ENCODE data around the gene KRTAP5-3.
A peak's percentile ranks its signal among the peaks of the same experiment; 100 is the strongest.

The KRTAP5-3 gene

GRCh38 chr11:1564535-1565172 lies 43.6 kb downstream of the KRTAP5-3 start:
- Mint-ChIP-seq H3K36me3 (ENCODE audit: low read depth) (no peaks in the 10 kb centered on the region), H3K27me3 (ENCODE audit: low read depth, poor library complexity) (peaks cover 38% of the 10 kb centered on the region), H3K4me1 (no peaks in the 10 kb centered on the region), H3K9me3 (no peaks in the 10 kb centered on the region), H3K4me3 (no peak overlapping the region), H3K27ac (no peak overlapping the region)
- peak; percentile 87 for DNase-seq
- TF ChIP-seq, protein P1, sequence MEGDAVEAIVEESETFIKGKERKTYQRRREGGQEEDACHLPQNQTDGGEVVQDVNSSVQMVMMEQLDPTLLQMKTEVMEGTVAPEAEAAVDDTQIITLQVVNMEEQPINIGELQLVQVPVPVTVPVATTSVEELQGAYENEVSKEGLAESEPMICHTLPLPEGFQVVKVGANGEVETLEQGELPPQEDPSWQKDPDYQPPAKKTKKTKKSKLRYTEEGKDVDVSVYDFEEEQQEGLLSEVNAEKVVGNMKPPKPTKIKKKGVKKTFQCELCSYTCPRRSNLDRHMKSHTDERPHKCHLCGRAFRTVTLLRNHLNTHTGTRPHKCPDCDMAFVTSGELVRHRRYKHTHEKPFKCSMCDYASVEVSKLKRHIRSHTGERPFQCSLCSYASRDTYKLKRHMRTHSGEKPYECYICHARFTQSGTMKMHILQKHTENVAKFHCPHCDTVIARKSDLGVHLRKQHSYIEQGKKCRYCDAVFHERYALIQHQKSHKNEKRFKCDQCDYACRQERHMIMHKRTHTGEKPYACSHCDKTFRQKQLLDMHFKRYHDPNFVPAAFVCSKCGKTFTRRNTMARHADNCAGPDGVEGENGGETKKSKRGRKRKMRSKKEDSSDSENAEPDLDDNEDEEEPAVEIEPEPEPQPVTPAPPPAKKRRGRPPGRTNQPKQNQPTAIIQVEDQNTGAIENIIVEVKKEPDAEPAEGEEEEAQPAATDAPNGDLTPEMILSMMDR (IDR thresholded peaks at IDR 0.05), result no peak

- Mint-ChIP-seq H3K27me3 (ENCODE audit: low read depth, poor library complexity) (peaks cover 35% of the 10 kb centered on the region), H3K9me3 (no peaks in the 10 kb centered on the region), H3K4me1 (no peaks in the 10 kb centered on the region), H3K36me3 (ENCODE audit: low read depth) (no peaks in the 10 kb centered on the region), H3K4me3 (no peak overlapping the region), H3K27ac (no peak overlapping the region)
- TF ChIP-seq, protein P1 (IDR thresholded peaks at IDR 0.05), result no peak
- DNase-seq, result no peak
These were observed 44.3 kb downstream of the KRTAP5-3 start for GRCh38 chr11:1563697-1564534.

GRCh38 chr11:1563149-1563638 lies 45.1 kb downstream of the KRTAP5-3 start:
- TF ChIP-seq, protein P1 (IDR thresholded peaks at IDR 0.05), result no peak
- Mint-ChIP-seq H3K27me3 (ENCODE audit: low read depth, poor library complexity) (peaks cover 35% of the 10 kb centered on the region), H3K4me1 (no peaks in the 10 kb centered on the region), H3K36me3 (ENCODE audit: low read depth) (no peaks in the 10 kb centered on the region), H3K9me3 (no peaks in the 10 kb centered on the region), H3K27ac (no peak overlapping the region), H3K4me3 (no peak overlapping the region)
- no peak for DNase-seq

DNA sequence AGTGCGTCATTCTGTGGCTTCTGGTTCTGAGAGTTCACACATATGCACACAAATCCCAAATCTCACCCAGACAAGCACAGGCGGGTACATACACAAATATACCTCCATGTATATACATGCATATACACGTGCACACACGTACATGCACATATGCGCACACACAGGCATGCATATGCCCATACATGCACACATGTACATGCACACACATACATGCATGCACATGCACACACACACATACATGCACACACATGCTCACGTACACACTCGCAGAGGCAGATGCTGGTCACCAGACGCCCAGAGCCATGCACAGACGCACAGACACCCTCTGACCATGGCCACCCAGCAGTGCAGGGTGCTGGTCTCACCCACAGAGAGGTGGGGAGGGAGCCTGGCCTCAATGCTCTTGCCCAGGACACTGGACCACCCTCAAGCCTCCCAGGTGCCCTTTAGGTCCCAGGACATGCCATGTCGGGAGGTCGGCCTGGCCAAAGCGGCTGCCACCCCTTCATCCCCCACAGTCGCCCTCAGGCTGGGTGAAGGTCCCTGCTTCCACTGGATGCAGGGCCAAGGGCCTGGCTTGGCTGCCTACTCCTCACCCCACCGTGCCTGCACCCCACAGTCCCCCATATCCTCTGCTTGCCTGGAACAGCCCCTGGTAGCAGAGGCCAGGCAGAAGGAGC lies 45.7 kb downstream of the KRTAP5-3 start:
- no peak for DNase-seq

GRCh38 chr11:1561955-1562354 lies 46.3 kb downstream of the KRTAP5-3 start:
- no peaks in the 10 kb centered on the region for H3K4me1 Mint-ChIP-seq
- no peaks in the 10 kb centered on the region for H3K36me3 Mint-ChIP-seq (ENCODE audit: low read depth)
- DNase-seq, result no peak
- peaks cover 46% of the 10 kb centered on the region for H3K27me3 Mint-ChIP-seq (ENCODE audit: low read depth, poor library complexity)
- no peak overlapping the region for H3K4me3 Mint-ChIP-seq
- H3K9me3 Mint-ChIP-seq, result no peaks in the 10 kb centered on the region
- TF ChIP-seq, protein P1 (IDR thresholded peaks at IDR 0.05), result no peak
- H3K27ac Mint-ChIP-seq, result no peak overlapping the region

More for the DNA sequence above, 45.7 kb downstream of the KRTAP5-3 start:
- H3K36me3 Mint-ChIP-seq (ENCODE audit: low read depth), result no peaks in the 10 kb centered on the region
- H3K9me3 Mint-ChIP-seq, result no peaks in the 10 kb centered on the region
- peaks cover 41% of the 10 kb centered on the region for H3K27me3 Mint-ChIP-seq (ENCODE audit: low read depth, poor library complexity)
- H3K4me3 Mint-ChIP-seq, result no peak overlapping the region
- no peaks in the 10 kb centered on the region for H3K4me1 Mint-ChIP-seq
- no peak overlapping the region for H3K27ac Mint-ChIP-seq
- TF ChIP-seq, protein P1 (IDR thresholded peaks at IDR 0.05), result no peak

Measured in nephron progenitor cell (in vitro differentiated cells).